ENCODE measurements around the gene SYTL3. TPM values are rescaled to one million over a fixed set of nuclear protein-coding genes. Genes with fewer than 3 reads are reported as not detected.

Gene SYTL3
- total and polyA plus RNA-seq, 2 of the 8 experiments (the other 6 are each of a cell fraction or from before 2014, with no cell fraction given) = 0.27 to 0.99 TPM

DNA sequence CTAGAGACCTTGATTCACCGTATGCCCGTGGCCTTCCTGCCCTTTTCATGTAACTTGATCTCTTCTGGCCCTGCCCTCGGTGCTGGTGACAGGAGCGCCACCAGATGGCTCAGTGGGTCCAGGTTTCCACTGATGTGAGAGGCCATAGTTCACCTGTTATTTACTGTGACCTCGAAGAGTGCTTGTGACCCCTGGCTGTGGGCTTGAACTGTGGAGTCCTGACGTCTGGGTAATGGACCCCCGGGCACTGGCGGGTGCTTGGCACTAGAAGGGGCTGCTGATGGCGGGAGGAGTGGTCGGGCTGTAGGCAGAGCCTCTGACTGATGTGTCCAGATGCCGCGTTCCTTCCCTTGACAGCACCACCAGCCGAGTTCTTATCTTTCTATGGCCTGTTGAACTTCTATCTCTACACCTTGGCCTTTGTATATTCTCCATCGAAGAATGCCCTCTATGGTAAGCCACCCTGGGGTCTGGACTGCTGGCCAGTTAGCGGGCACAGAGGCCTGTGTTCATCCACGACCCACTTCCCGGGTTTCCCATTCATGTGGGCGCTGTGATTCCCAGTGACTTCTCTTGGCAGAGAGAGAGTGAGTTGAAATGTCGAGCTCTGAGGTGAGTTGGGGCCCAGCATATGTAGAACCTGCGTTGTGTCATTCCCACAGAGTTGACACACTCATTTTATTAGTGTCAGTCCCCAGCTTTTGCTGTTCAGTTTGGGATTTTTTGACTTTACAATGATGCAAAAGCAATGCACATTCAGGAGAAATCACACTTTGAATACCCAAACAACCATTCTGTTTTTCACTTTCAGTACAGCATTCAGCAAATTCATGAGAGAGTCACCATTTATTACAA, 20.3 kb upstream of the SYTL3 start (continued):
- TF ChIP-seq POU5F1 (IDR thresholded peaks at IDR 0.05; ENCODE audit: low read depth, low read length) (no peak), RFX5 (IDR thresholded peaks at IDR 0.05; ENCODE audit: borderline replicate concordance, low read depth, low read length) (no peak)
